ENCODE data around the gene METRNL. TPM values are rescaled to one million over a fixed set of nuclear protein-coding genes. Genes with fewer than 3 reads are reported as not detected.
"Not testable (repeated sequence)": the region's sequence is repeated elsewhere in the genome, so short reads cannot be mapped to it uniquely, and the experiment has no call there.

The METRNL gene
- total RNA-seq, 1 experiment from 2014 or later, result 21.0 TPM

GRCh38 chr17:83132251-83133081 is 53.1 kb downstream of the METRNL start:
- BruUV-seq (replicated peaks), result no TSS peak
- TF ChIP-seq SIN3A (IDR thresholded peaks at IDR 0.05; ENCODE audit: borderline replicate concordance, insufficient read depth, low read depth, low read length), result no peak
- no peak overlapping the region for H3K27ac ChIP-seq (ENCODE audit: low read length)
- H3K36me3 ChIP-seq (ENCODE audit: control insufficient read depth, insufficient read depth, low read length), result no peaks in the 10 kb centered on the region
- ChIA-PET POLR2A (no interaction called here), CTCF (no interaction called here)
- intact Hi-C loops (cut with micrococcal nuclease; ENCODE audit: unreplicated experiment), result no loop called here
- no peaks in the 10 kb centered on the region for H3K27me3 ChIP-seq (ENCODE audit: control insufficient read depth, insufficient read depth, low read length)
- H3K4me1 ChIP-seq (ENCODE audit: control insufficient read depth, insufficient read depth, low read length), result peaks cover 3% of the 10 kb centered on the region; the same call in 1 of the 2 replicates
- no peak overlapping the region for H3K4me3 ChIP-seq (ENCODE audit: low read depth in 2 of 2, low read length in 2 of 2)
- in situ Hi-C loops (cut with HindIII; ENCODE audit: low pct_unique_long_range_greater_than_20kb, low sequenced_read_pairs), result no loop called here
- DNase-seq (ENCODE audit: low read depth, low spot score) (no peak), ATAC-seq (no peak)
- no peaks in the 10 kb centered on the region for H3K9me3 ChIP-seq (ENCODE audit: control insufficient read depth, insufficient read depth, low read depth, low read length)

GRCh38 chr17:83133302-83134121 is 54.1 kb downstream of the METRNL start:
- Histone ChIP-seq H3K4me1 (ENCODE audit: control insufficient read depth, insufficient read depth, low read length) (peaks cover 3% of the 10 kb centered on the region; the same call in 1 of the 2 replicates), H3K27me3 (ENCODE audit: control insufficient read depth, insufficient read depth, low read length) (no peaks in the 10 kb centered on the region), H3K9me3 (ENCODE audit: control insufficient read depth, insufficient read depth, low read depth, low read length) (no peaks in the 10 kb centered on the region), H3K4me3 (ENCODE audit: low read depth in 2 of 2, low read length in 2 of 2) (no peak overlapping the region), H3K36me3 (ENCODE audit: control insufficient read depth, insufficient read depth, low read length) (no peaks in the 10 kb centered on the region), H3K27ac (ENCODE audit: low read length) (no peak overlapping the region)
- in situ Hi-C loops (cut with HindIII; ENCODE audit: low pct_unique_long_range_greater_than_20kb, low sequenced_read_pairs), result no loop called here
- BruUV-seq (replicated peaks), result no TSS peak
- intact Hi-C loops (cut with micrococcal nuclease; ENCODE audit: unreplicated experiment), result no loop called here
- no peak for DNase-seq (ENCODE audit: low read depth, low spot score)
- ChIA-PET POLR2A (no interaction called here), CTCF (no interaction called here)
- TF ChIP-seq, protein P1, sequence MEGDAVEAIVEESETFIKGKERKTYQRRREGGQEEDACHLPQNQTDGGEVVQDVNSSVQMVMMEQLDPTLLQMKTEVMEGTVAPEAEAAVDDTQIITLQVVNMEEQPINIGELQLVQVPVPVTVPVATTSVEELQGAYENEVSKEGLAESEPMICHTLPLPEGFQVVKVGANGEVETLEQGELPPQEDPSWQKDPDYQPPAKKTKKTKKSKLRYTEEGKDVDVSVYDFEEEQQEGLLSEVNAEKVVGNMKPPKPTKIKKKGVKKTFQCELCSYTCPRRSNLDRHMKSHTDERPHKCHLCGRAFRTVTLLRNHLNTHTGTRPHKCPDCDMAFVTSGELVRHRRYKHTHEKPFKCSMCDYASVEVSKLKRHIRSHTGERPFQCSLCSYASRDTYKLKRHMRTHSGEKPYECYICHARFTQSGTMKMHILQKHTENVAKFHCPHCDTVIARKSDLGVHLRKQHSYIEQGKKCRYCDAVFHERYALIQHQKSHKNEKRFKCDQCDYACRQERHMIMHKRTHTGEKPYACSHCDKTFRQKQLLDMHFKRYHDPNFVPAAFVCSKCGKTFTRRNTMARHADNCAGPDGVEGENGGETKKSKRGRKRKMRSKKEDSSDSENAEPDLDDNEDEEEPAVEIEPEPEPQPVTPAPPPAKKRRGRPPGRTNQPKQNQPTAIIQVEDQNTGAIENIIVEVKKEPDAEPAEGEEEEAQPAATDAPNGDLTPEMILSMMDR (IDR thresholded peaks at IDR 0.05), result no peak
- TF ChIP-seq SIN3A (IDR thresholded peaks at IDR 0.05; ENCODE audit: borderline replicate concordance, insufficient read depth, low read depth, low read length), result no peak
- no peak for TF ChIP-seq REST (IDR thresholded peaks at IDR 0.05; ENCODE audit: insufficient read depth in 1 of 2, low read depth in 2 of 2, low read length in 1 of 2)
- no peak for TF ChIP-seq TCF7L2 (IDR thresholded peaks at IDR 0.05; ENCODE audit: low read depth, low read length)
- no peak for TF ChIP-seq POLR2AphosphoS5 (IDR thresholded peaks at IDR 0.05; ENCODE audit: low read depth, low read length)
- peak; percentile 65 for ATAC-seq

DNA sequence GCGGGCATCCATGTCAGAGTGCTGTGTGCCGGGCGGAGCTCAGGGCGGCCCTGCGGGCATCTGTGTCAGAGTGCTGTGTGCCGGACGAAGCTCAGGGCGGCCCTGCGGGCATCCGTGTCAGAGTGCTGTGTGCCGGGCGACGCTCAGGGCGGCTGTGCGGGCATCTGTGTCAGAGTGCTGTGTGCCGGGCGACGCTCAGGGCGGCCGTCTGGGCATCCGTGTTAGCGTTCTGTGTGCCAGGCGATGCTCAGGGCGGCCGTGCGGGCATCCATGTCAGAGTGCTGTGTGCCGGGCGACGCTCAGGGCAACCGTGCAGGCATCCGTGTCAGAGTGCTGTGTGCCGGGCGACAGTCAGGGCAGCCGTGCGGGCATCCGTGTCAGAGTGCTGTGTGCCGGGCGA is 55.0 kb downstream of the METRNL start:
- ATAC-seq; H3K4me1 ChIP-seq (ENCODE audit: control insufficient read depth, insufficient read depth, low read length); POLR2A ChIA-PET; H3K4me3 ChIP-seq (ENCODE audit: low read depth in 2 of 2, low read length in 2 of 2); H3K27ac ChIP-seq (ENCODE audit: low read length); in situ Hi-C loops (cut with HindIII; ENCODE audit: low pct_unique_long_range_greater_than_20kb, low sequenced_read_pairs); H3K9me3 ChIP-seq (ENCODE audit: control insufficient read depth, insufficient read depth, low read depth, low read length); BruUV-seq (replicated peaks); DNase-seq (ENCODE audit: low read depth, low spot score); H3K27me3 ChIP-seq (ENCODE audit: control insufficient read depth, insufficient read depth, low read length); H3K36me3 ChIP-seq (ENCODE audit: control insufficient read depth, insufficient read depth, low read length); CTCF ChIA-PET; intact Hi-C loops (cut with micrococcal nuclease; ENCODE audit: unreplicated experiment): not testable (repeated sequence)

All from Panc1 (cell line).